HG03571 (cell line): Measurements from ENCODE around the gene IL22RA1.

ENCODE experiments used
- ATAC-seq: cut with Tn5 transposase; IDR thresholded peaks from one replicate; pipeline ENCODE4 v1.9.1; 2021; ENCODE audit not compliant: unreplicated experiment

Gene IL22RA1

DNA sequence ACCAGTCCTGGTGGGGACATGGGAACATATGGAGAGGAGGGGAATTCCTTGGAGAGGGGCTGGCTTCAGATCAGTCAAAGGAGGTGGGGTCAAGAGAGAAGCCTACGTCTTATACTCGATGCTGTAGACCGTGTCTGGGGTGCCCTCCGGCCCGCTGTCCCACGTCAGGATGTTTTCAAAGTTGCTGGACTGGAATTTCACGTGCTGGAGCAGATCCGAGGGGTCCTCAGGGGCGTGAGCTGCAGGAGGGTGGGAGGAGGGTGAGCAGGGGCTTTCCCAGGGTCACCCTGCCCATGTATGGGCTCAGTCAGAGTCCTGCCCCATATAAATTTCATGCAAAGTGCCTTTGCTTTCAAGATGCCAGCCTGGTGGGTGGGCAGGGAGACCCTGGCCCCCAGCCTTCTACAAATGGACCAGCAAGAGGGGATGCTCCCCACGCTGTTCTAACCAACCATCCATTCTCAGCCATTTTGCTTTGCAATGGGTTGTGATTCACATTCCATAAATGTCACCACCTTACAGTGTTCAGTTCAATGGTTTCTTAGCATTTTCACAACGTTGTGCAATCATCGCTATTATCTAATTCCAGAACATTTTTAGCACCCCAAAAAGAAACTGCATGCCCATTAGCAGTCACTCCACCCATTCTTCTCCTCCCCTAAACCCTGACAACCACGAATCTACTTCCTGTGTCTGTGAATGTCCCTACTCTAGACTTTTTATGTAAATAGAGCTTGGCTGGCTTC, 4.3 kb downstream of the IL22RA1 start:
- no peak for ATAC-seq

- no peak for ATAC-seq
These were observed 5.9 kb downstream of the IL22RA1 start for GRCh38 chr1:24136956-24137539.

DNA sequence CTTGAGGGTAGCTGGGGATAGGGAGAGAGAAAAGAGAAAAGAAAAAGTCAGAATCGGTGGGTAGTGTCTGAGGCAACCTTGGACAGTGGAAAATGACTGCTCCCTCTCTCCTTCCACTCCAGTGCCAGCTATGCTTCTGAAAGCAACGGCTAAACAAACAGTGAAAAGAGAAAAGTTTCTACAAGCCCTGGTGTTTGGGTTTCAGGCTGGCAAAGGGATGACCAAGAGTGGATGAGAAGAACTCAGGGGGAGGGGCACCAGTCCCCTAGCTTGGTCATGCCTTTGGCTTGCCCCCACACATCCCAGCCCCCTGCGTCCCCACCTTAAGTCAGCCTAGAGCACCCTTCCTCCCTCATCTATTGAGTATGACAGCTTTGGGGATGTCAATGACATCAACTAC, 8.6 kb downstream of the IL22RA1 start:
- ATAC-seq: no peak

GRCh38 chr1:24133819-24134218, 9.1 kb downstream of the IL22RA1 start:
- no peak for ATAC-seq

- no peak for ATAC-seq
These were observed 12.6 kb downstream of the IL22RA1 start for GRCh38 chr1:24130385-24130784.

- ATAC-seq: no peak
These were observed 15.1 kb downstream of the IL22RA1 start for GRCh38 chr1:24127801-24128363.

DNA sequence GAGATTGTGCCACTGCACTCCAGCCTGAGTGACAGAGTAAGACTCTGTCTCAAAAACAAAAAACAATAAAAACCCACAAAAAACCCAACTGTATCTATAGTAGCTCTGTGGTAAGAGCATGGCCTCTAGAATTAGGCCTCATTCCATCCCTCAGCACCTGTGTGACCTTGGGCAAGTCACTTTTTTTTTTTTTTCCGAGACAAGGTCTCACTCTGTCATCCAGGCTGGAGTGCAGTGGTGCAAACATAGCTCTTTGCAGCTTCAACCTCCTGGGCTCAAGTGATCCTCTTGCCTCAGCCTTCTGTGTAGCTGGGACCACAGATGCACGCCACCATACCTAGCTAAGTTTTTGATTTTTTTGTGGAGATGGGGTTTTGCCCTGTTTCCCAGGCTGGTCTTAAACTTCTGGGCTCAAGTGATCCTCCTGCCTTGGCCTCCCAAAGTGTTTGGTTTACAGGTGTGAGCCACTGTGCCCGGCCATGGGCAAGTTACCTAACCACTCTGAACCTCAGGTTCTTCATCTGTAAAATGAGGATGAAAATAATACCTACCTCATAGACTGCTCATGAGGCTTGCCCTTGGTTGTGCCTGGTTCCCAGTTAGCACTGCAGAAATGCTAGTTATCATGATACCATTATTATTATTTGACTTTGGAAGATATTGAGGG, 15.7 kb downstream of the IL22RA1 start:
- no peak for ATAC-seq

DNA sequence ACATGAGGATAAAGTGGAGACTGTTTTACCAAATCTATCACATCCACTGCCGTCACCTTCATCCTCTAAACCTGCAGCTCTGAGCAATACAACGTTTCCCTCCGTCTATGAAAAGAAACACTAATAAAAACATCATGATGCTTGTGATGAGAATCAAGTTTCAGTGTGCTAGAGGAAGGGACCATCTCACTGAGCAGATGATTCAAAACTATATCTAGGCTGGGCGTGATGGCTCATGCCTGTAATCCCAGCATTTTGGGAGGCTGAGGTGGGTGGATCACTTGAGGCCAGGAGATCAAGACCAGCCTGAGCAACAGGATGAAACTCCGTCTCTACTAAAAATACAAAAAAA, 16.3 kb downstream of the IL22RA1 start:
- ATAC-seq: no peak

DNA sequence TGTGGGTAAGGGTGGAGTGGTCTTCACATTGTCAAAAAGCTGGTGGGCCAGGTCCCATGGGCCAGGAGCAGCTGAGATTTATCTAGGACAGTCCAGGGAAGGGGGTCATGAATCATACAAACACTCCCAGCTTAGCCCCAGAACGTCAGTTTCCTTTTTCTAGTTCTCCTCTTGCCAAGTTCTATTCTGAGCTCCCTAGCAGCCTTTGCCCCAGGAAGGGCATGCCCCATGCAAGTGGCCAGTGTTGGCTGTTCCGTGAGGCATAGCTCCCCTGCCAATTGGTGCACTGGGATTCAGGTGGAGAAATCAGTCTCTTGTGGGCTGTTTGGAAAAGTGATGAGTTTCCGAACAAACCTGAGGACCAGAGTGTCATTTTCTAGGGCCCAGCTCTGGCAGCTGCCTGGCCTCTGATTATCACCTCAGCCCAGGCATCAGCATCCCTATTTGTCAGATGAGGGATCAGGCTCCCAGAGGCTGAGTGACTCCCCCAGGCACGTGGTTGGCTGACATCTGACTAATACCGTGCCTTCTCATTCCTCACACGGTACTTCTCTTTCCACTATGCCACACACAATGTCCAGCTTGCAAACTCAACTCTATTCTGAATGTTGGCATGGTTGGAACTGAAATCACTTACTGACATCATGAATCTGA, 16.8 kb downstream of the IL22RA1 start:
- ATAC-seq: no peak

GRCh38 chr1:24125456-24125855, 17.5 kb downstream of the IL22RA1 start:
- no peak for ATAC-seq

GRCh38 chr1:24124980-24125379, 18.0 kb downstream of the IL22RA1 start:
- ATAC-seq: no peak

GRCh38 chr1:24123611-24124010, 19.3 kb downstream of the IL22RA1 start:
- no peak for ATAC-seq

DNA sequence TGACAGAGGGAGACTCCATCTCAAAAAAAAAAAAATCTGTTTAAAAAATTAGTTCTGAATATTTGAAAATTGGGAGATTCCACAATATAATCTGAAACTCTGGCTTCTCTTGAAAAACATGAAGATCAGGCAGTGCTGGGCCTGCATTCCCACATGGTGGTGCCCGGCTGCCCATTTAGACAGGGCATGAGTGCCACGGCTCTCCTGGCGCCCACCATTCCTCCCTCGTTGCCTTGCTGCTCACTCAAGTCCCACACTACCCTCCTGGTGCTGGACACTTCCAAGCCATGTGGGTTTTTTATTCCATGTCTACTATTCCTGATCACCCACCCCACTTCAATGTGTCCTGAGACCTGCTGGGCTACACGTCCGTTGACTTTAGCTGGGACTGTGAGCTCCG, 20.2 kb downstream of the IL22RA1 start:
- ATAC-seq: no peak

DNA sequence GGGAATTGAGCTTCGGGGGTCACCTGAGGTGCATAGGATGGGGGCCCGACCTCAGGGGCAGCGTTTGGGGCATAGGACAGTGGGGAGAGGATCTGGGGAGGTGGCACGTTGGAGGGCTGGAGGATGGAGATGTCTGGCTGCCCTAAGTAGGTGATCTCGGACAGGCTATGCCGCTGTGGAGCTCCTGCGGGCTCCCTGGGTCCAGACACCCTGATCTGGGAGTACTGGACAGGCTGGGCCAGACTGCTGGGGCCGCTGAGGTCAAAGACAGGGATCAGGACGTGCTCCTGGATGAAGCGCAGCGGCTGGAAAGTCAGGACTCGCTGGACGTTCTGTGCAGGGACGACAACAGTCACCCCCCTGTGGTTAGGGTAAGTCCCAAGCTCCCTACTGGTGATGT, 21.5 kb downstream of the IL22RA1 start:
- ATAC-seq: no peak

GRCh38 chr1:24120965-24121364, 22.0 kb downstream of the IL22RA1 start:
- no peak for ATAC-seq

DNA sequence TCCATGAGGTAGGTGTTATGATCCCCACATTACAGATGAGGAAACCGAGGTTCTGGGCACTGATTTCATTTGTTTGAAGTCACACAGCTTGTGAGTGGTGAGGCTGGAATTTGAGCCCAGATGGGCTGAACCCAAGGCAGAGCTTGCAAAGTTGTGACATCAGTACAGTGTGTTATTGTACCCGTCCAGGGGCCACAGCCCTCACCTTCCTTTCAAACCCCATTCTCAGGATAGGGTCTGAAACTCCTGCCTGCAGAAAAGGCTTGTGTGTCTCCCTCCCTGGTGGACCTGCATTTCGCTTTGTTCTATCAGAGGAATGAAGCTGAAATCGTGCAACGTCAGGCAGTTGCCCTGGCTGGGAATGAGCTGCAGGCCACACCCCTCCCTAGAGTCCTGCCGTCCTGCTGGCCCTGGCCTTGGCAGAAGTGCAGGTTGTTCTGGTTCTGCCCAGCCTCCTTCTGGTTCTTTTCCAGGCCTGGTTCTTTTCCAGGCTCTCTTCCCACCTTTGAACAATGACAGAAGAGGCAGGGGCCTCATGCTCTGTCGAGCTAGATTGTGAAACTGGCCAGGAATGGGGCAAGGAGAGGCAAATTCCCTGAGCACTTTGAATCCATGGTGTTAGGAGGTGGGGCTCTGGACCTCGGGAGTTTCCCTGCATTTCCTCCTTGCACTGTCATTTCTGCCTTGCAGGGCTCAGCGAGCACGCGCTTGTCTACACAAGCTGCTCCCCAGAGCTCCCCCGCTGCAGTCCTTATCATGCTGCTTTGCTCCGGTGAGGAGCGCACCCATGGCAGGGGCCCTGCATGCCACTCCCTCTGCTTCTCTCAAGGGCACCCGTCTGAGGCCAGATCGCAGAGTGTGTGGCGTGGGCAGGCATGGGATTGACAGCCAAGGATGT, 22.8 kb downstream of the IL22RA1 start:
- no peak for ATAC-seq

- no peak for ATAC-seq
These were observed 23.5 kb downstream of the IL22RA1 start for GRCh38 chr1:24119489-24119858.

DNA sequence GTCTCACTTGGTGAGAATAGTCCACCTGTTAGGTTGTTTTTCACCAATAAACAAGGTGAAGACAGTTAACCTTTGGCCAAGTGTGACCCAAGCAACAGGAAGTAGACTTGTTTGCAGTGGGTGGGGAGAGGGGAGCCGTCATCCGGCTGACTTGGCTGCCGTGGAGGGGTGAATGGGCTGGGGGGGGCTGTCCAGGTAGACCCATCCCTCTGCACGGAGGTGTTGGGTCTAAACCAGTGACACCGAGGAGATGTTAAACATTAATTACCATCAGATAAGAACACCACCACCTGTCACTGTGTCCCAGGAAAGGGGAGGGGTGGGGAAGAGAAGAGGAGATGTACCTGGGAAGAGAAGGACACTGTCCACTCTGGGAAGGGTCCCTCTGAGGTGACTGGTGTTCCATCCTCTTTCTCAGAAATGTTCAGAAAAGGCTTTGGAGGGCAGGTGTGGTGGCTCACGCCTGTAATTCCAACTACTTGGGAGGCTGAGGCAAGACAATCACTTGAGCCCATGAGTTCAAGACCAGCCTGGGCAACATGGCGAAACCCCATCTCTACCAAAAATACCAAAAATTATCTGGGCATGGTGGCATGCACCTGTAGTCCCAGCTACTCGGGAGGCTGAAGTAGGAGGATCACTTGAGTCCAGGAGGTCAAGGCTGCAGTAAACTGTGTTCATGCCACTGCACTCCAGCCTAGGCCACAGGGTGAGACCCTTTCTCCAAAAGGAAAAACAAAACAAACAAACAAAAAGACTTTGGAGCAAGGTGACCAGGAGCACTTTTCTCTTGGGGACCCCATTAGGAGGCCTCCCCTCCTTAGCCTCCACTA, 24.3 kb downstream of the IL22RA1 start:
- no peak for ATAC-seq

DNA sequence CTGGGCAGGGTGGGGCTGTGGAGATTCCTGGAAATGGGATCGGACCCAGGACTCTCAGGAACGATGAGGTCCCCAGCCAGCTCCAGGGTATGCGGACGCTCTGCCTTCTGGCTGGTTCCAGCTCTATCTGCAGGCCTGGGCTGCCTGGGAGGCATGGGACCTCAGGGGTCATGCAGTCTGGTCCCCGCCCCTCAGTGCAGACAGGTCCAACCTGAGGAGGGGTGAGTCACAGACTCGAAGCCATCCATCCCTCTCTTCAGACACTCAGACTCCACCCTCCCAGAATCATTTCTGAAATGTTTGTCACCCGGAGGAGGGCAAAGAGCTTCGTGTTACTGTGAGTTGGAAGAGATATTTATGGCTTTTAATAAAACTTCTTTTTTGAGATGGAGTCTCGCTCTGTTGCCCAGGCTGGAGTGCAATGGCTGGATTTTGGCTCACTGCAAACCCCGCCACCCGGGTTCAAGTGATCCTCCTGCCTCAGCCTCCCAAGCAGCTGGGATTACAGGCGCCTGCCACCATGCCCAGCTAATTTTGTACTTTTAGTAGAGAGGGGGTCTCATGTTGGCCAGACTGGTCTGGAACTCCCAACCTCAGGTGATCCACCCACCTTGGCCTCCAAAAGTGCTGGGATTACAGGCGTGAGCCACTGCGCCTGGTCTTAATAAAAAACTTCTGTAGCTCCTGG, 25.1 kb downstream of the IL22RA1 start:
- ATAC-seq: no peak
